NB4 (cell line): Measurements from ENCODE around the gene SMTN.

Experiments used
- DNase-seq: peaks from one replicate; pipeline ENCODE4 v3.0.0; 2010; ENCODE audit warnings: low read depth
- H3K4me3 ChIP-seq: one replicate; pipeline ENCODE4 v1.5.1; 2011; ENCODE audit warnings: mild to moderate bottlenecking, low read depth, low read length, moderate library complexity
- CTCF ChIP-seq: IDR thresholded peaks from one replicate; pipeline ENCODE4 v1.5.1; 2012; ENCODE audit warnings: low read depth, low read length
- MYC ChIP-seq: IDR thresholded peaks from 2 replicates; pipeline ENCODE4 v1.6.1; 2011; ENCODE audit warnings: low read depth, low read length
- POLR2A ChIP-seq: IDR thresholded peaks from 2 replicates; pipeline ENCODE4 v1.6.1; 2011; ENCODE audit warnings: mild to moderate bottlenecking; ENCODE audit not compliant: insufficient read length; ENCODE audit errors: extremely low read depth
- TF ChIP-seq, protein P1 (sequence below): IDR thresholded peaks from 2 replicates; pipeline ENCODE4 v1.6.1; 2011; ENCODE audit warnings: low read depth, low read length

The SMTN gene

GRCh38 chr22:31099386-31099785, 18.3 kb downstream of the SMTN start:
- DNase-seq: no peak
- TF ChIP-seq POLR2A: no peak
- no peak for TF ChIP-seq CTCF
- TF ChIP-seq MYC: no peak
- TF ChIP-seq, protein P1, sequence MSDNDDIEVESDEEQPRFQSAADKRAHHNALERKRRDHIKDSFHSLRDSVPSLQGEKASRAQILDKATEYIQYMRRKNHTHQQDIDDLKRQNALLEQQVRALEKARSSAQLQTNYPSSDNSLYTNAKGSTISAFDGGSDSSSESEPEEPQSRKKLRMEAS: no peak
- no peak overlapping the region for H3K4me3 ChIP-seq

- no peak overlapping the region for H3K4me3 ChIP-seq
- no peak for DNase-seq
- TF ChIP-seq, protein P1: no peak
- TF ChIP-seq POLR2A (no peak), CTCF (no peak), MYC (no peak)
These were observed 19.0 kb downstream of the SMTN start for GRCh38 chr22:31099841-31100761.

GRCh38 chr22:31100762-31101525, 19.8 kb downstream of the SMTN start:
- no peak overlapping the region for H3K4me3 ChIP-seq
- DNase-seq: no peak
- no peak for TF ChIP-seq POLR2A
- TF ChIP-seq MYC: no peak
- TF ChIP-seq, protein P1: no peak
- TF ChIP-seq CTCF: no peak

DNA sequence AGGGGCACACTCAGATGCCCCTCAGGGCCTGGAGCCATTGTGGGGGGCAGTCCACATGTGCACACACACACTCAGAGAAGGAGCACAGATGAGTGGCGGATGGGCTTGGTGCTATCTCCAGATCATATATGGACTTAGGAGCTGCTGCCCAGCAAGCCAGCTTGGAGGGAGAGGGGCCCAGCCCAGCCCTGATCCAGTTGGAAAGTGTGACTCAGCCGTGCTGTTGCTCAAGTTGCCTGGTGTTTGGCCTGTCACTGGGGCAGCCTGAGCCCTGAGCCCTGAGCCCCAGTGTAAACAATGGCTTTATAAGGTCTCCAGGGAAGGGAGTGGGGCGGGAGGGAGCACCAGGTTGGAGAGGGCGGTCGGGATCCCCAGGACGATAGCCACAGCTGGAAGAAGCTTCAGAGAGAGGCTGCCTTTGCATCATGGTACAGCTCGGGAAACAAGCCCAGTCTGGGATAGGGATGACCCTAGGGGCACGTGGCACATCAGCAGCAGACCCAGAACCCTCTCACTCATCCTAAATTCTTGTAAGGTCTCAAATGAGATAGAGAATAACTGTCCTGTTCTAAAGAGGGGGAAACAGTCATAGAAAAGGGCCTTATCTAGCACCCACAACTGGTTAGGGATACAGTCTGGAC, 21.4 kb downstream of the SMTN start:
- TF ChIP-seq, protein P1: no peak
- TF ChIP-seq MYC (no peak), POLR2A (no peak), CTCF (no peak)
- peak; percentile 66 for DNase-seq
- H3K4me3 ChIP-seq: no peak overlapping the region

GRCh38 chr22:31103111-31103510, 22.0 kb downstream of the SMTN start:
- TF ChIP-seq, protein P1: no peak
- TF ChIP-seq MYC: no peak
- DNase-seq: no peak
- no peak overlapping the region for H3K4me3 ChIP-seq
